ENCODE data around the gene CDCA8.
"Not testable (repeated sequence)": the region's sequence is repeated elsewhere in the genome, so short reads cannot be mapped to it uniquely, and the experiment has no call there.

CDCA8 gene

GRCh38 chr1:37676281-37677142, 15.8 kb upstream of the CDCA8 start:
- ATAC-seq (ENCODE audit: low read depth) (no peak), DNase-seq (ENCODE audit: low spot score) (no peak)
- no peaks in the 10 kb centered on the region for H3K9me3 ChIP-seq (ENCODE audit: severe bottlenecking)
- H3K27me3 ChIP-seq (ENCODE audit: insufficient read depth, poor library complexity, severe bottlenecking) = peaks cover 10% of the 10 kb centered on the region
- no peaks in the 10 kb centered on the region for H3K4me1 ChIP-seq (ENCODE audit: insufficient read depth, poor library complexity, severe bottlenecking)
- no peak overlapping the region for H3K27ac ChIP-seq (ENCODE audit: poor library complexity, severe bottlenecking)
- no peak overlapping the region for H3K4me3 ChIP-seq (ENCODE audit: severe bottlenecking)
- TF ChIP-seq CTCF (IDR thresholded peaks at IDR 0.05; ENCODE audit: poor library complexity, severe bottlenecking) = no peak
- peaks cover 4% of the 10 kb centered on the region for H3K36me3 ChIP-seq (ENCODE audit: low read depth)

GRCh38 chr1:37677143-37677439, 15.2 kb upstream of the CDCA8 start:
- Histone ChIP-seq H3K4me3 (ENCODE audit: severe bottlenecking) (no peak overlapping the region), H3K9me3 (ENCODE audit: severe bottlenecking) (no peaks in the 10 kb centered on the region), H3K27me3 (ENCODE audit: insufficient read depth, poor library complexity, severe bottlenecking) (peaks cover 7% of the 10 kb centered on the region), H3K4me1 (ENCODE audit: insufficient read depth, poor library complexity, severe bottlenecking) (no peaks in the 10 kb centered on the region), H3K27ac (ENCODE audit: poor library complexity, severe bottlenecking) (no peak overlapping the region), H3K36me3 (ENCODE audit: low read depth) (peaks cover 10% of the 10 kb centered on the region)
- DNase-seq (ENCODE audit: low spot score) = no peak
- no peak for ATAC-seq (ENCODE audit: low read depth)
- TF ChIP-seq CTCF (IDR thresholded peaks at IDR 0.05; ENCODE audit: poor library complexity, severe bottlenecking) = no peak

DNA sequence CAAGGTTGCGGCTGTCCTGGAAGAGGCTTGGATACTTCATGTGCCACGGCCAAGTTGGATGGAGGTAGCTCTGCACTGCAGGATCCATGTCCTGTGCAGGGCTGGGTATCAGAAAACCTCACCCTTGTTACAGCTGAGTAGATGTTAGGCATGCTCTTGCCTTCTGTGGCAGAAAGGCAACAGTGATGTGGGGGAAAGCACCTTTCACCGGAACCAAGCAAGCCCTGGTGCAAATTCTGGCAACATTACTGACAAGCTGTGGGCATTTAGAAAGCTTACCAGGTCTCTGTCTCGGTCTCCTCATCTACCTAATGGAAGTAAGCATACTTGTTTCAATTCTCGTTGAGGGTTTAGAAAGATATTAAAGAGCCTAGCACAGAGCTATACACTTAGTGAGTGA, 14.5 kb upstream of the CDCA8 start:
- no peak for TF ChIP-seq CTCF (IDR thresholded peaks at IDR 0.05; ENCODE audit: poor library complexity, severe bottlenecking)
- Histone ChIP-seq H3K27ac (ENCODE audit: poor library complexity, severe bottlenecking) (no peak overlapping the region), H3K4me3 (ENCODE audit: severe bottlenecking) (no peak overlapping the region), H3K4me1 (ENCODE audit: insufficient read depth, poor library complexity, severe bottlenecking) (no peaks in the 10 kb centered on the region), H3K9me3 (ENCODE audit: severe bottlenecking) (no peaks in the 10 kb centered on the region), H3K36me3 (ENCODE audit: low read depth) (peaks cover 17% of the 10 kb centered on the region), H3K27me3 (ENCODE audit: insufficient read depth, poor library complexity, severe bottlenecking) (no peaks in the 10 kb centered on the region)
- no peak for DNase-seq (ENCODE audit: low spot score)
- ATAC-seq (ENCODE audit: low read depth) = no peak

DNA sequence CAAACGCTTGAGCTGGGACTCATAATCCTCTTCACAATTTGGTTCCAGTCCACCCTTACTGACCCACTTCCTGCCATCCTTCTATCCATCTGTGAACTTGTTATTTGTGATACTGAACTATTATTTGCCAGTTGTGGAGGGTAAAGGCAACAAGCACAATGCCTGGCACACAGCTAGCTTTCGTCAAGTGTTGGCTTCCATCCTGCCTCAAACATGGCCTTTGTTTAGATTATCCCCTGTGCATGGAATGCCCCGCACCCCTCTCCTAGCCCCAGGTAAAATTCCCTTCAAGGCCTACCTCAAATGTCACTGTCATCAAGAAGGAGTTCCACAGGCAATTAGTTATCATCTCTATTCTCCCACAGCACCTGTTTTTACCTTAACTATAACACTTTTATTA, 11.4 kb upstream of the CDCA8 start:
- Histone ChIP-seq H3K27ac (ENCODE audit: poor library complexity, severe bottlenecking) (no peak overlapping the region), H3K36me3 (ENCODE audit: low read depth) (peaks cover 37% of the 10 kb centered on the region), H3K4me3 (ENCODE audit: severe bottlenecking) (no peak overlapping the region), H3K4me1 (ENCODE audit: insufficient read depth, poor library complexity, severe bottlenecking) (no peaks in the 10 kb centered on the region), H3K9me3 (ENCODE audit: severe bottlenecking) (no peaks in the 10 kb centered on the region), H3K27me3 (ENCODE audit: insufficient read depth, poor library complexity, severe bottlenecking) (no peaks in the 10 kb centered on the region)
- no peak for TF ChIP-seq CTCF (IDR thresholded peaks at IDR 0.05; ENCODE audit: poor library complexity, severe bottlenecking)
- no peak for DNase-seq (ENCODE audit: low spot score)
- no peak for ATAC-seq (ENCODE audit: low read depth)

DNA sequence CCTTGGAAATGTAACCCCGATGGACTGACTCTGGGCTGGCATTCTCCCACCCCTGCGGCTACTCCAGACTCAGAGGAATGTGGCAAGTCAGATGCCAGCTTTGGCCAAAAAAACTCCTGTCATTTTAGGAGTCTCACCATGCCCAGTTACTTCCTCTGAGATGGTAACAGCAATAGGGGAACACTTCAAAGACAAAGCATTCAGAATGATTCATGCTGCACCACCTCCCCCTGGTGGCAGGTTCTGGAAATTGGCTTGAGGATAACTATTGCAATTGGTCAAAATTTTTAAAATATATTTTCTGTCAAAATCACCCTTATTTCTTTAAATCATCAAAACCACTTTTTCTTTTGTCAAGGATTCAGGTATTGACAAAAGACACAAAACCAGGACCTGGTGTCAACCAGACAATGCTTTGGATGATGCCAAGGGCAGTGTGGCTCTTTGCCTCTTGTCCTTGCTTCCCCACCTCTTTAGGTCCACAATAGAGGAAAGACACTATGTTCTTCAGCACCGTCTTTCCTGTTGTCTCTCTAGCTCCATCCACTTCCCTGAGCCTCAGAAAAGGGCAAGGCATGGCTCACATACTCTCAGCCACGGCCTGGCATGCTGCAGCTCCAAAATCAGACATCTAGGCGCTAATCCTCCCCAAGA, 9.9 kb upstream of the CDCA8 start:
- peak; percentile 91 for TF ChIP-seq CTCF (IDR thresholded peaks at IDR 0.05; ENCODE audit: poor library complexity, severe bottlenecking)
- ATAC-seq (ENCODE audit: low read depth) = 0 out of 3 replicates have a peak, but pooled peaks have one; percentile 62

DNA sequence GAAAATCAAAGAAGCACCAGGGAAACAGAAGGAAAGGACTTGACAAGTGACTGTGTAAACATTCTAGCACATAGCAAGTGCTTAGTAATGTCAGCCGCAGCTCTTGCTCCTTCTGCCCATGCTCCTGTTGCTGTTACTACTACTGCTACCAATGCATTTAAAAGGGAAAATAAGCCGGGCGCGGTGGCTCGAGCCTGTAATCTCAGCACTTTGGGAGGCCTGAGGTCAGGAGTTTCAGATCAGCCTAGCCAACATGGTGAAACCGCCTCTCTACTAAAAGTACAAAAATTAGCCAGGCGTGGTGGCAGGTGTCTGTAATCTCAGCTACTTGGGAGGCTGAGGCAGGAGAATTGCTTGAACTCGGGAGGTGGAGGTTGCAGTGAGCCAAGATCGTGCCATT, 8.1 kb upstream of the CDCA8 start:
- not testable (repeated sequence) for H3K27ac ChIP-seq (ENCODE audit: poor library complexity, severe bottlenecking); H3K4me3 ChIP-seq (ENCODE audit: severe bottlenecking); H3K4me1 ChIP-seq (ENCODE audit: insufficient read depth, poor library complexity, severe bottlenecking); ATAC-seq (ENCODE audit: low read depth); H3K27me3 ChIP-seq (ENCODE audit: insufficient read depth, poor library complexity, severe bottlenecking); H3K9me3 ChIP-seq (ENCODE audit: severe bottlenecking); DNase-seq (ENCODE audit: low spot score)
- H3K36me3 ChIP-seq (ENCODE audit: low read depth) = peaks cover 64% of the 10 kb centered on the region

More for the DNA sequence above, 9.9 kb upstream of the CDCA8 start:
- no peaks in the 10 kb centered on the region for H3K9me3 ChIP-seq (ENCODE audit: severe bottlenecking)
- DNase-seq (ENCODE audit: low spot score) = no peak
- H3K36me3 ChIP-seq (ENCODE audit: low read depth) = peaks cover 52% of the 10 kb centered on the region
- H3K4me3 ChIP-seq (ENCODE audit: severe bottlenecking) = no peak overlapping the region
- no peaks in the 10 kb centered on the region for H3K27me3 ChIP-seq (ENCODE audit: insufficient read depth, poor library complexity, severe bottlenecking)
- H3K4me1 ChIP-seq (ENCODE audit: insufficient read depth, poor library complexity, severe bottlenecking) = no peaks in the 10 kb centered on the region
- H3K27ac ChIP-seq (ENCODE audit: poor library complexity, severe bottlenecking) = no peak overlapping the region
